Stimulated activated naive B cell treated with anti-CD40 and anti-IgM and Interleukin-4, amounts not matched to agents 10 μg/mL and 1 μg/mL and 100 μg/mL, for 72 hours (primary cell): ENCODE data around the gene NAV2.

ENCODE experiments used
- ATAC-seq, 2 donors: fragments of 150-1000 bp; cut with Tn5 transposase; replicated peaks; 2 replicates each; pipeline ENCODE4 v1.10.0; 2021; ENCODE audit warnings: moderate library complexity in 1 of 2
- DNase-seq: peaks from one replicate; pipeline ENCODE4 v3.0.0; 2021
- H3K27ac Mint-ChIP-seq: one replicate; pipeline ENCODE4 v1.8.0; 2022; ENCODE audit warnings: mild to moderate bottlenecking, mixed read lengths
- H3K27me3 Mint-ChIP-seq, 2 donors: one replicate each; pipeline ENCODE4 v1.8.0; 2022; ENCODE audit warnings: mixed read lengths in 2 of 2
- H3K36me3 Mint-ChIP-seq, 2 donors: one replicate each; pipeline ENCODE4 v1.8.0; 2022; ENCODE audit warnings: mixed read lengths in 2 of 2, mild to moderate bottlenecking in 1 of 2
- H3K4me1 Mint-ChIP-seq, 2 donors: one replicate each; pipeline ENCODE4 v1.8.0; 2022; ENCODE audit warnings: mixed read lengths in 2 of 2, mild to moderate bottlenecking in 1 of 2
- H3K4me3 Mint-ChIP-seq, 2 donors: one replicate each; pipeline ENCODE4 v1.8.0; 2022; ENCODE audit warnings: mild to moderate bottlenecking in 2 of 2, mixed read lengths in 2 of 2, moderate library complexity in 1 of 2
- H3K9me3 Mint-ChIP-seq, 2 donors: one replicate each; pipeline ENCODE4 v1.8.0; 2022; ENCODE audit warnings: mixed read lengths in 2 of 2, mild to moderate bottlenecking in 1 of 2

The NAV2 gene

GRCh38 chr11:20037396-20038153 is 324.9 kb downstream of the NAV2 start:
- Mint-ChIP-seq H3K9me3 (no peaks in the 10 kb centered on the region), H3K27me3 (peaks cover 3 to 13% of the 10 kb centered on the region in 2 donors), H3K36me3 (peaks cover 0 to 3% of the 10 kb centered on the region in 2 donors), H3K27ac (no peak overlapping the region), H3K4me3 (no peak overlapping the region), H3K4me1 (peaks cover 0 to 3% of the 10 kb centered on the region in 2 donors)
- DNase-seq = no peak
- peak; percentile 86 to 94 for ATAC-seq

GRCh38 chr11:20038412-20038811 is 325.8 kb downstream of the NAV2 start:
- H3K36me3 Mint-ChIP-seq = peaks cover 0 to 3% of the 10 kb centered on the region in 2 donors
- no peaks in the 10 kb centered on the region for H3K9me3 Mint-ChIP-seq
- no peak overlapping the region for H3K4me3 Mint-ChIP-seq
- DNase-seq = no peak
- no peak overlapping the region for H3K27ac Mint-ChIP-seq
- ATAC-seq = no peak
- peaks cover 3 to 9% of the 10 kb centered on the region in 2 donors for H3K27me3 Mint-ChIP-seq
- H3K4me1 Mint-ChIP-seq = peaks cover 0 to 3% of the 10 kb centered on the region in 2 donors

DNA sequence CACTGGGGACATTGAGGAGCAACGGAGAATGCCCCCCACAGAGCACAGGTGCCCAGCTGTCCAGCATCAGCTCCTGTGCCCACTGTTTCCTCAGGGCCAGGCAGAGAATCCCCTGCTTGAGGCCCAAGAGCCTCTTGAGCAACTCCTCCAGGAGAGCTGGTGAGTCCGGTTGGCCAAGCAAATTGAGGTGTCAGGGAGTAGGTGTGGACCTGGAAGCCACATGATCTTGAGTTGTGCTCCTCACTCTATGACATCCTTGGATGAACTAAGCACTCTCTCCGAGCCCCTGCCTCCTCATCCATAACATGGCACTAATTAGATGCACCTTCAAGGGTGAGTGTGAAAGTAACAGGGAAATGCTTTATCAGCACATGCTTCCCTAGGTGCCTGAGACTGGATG is 326.3 kb downstream of the NAV2 start:
- Mint-ChIP-seq H3K27ac (no peak overlapping the region), H3K36me3 (peaks cover 0 to 3% of the 10 kb centered on the region in 2 donors), H3K9me3 (no peaks in the 10 kb centered on the region), H3K27me3 (peaks cover 3 to 11% of the 10 kb centered on the region in 2 donors), H3K4me1 (peaks cover 0 to 3% of the 10 kb centered on the region in 2 donors), H3K4me3 (no peak overlapping the region)
- DNase-seq = no peak
- no peak for ATAC-seq

DNA sequence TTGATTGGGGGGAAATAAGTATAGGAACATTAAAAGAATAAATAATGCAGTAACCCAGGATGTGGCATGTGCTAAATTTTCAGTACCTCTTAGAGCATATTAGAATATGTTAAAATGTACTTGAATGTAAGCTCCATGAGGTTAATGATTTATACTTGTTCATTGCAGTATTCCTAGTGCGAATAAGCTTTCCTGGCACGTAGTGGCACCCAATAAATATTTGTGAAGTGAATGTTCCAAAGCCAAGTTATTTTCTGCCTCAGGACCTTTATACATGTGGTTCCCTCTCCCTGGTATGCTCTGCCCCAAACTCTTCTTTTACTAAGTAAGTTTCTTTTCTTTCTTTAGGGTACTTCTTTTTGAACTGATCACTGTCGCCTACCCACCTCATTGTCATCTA is 328.9 kb downstream of the NAV2 start:
- Mint-ChIP-seq H3K4me1 (peaks cover 6% of the 10 kb centered on the region in 2 donors), H3K4me3 (no peak overlapping the region), H3K27me3 (peaks cover 0 to 6% of the 10 kb centered on the region in 2 donors), H3K27ac (no peak overlapping the region), H3K9me3 (no peaks in the 10 kb centered on the region), H3K36me3 (peaks cover 0 to 3% of the 10 kb centered on the region in 2 donors)
- ATAC-seq = no peak
- DNase-seq = no peak

DNA sequence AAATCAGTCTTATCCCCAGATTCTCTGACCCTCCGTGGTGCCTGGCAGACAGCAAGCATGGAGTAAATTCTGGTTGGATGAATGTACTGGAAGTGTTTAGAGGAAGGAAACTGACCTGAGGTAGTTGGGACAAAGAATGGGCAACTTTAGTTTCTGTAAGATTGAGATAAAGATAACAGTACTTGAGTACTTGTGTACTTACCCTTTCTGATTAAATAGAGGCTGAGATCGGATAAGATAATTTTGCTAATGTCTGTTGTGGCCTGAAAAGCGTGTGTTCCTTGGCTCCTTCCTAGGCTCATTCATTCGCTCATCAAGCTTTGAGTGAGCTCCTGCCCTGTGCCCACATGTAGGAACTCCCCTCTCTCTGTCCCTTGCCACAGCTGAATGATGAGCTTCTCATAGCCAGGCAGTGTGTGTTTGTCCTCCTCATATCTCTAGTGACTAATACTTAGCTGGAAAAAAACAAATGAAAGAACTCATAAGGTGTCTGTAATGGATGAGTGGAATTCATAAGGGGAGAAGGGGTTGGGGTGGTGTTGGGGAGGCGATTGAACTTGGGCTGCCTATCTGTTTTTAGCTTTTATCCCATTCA is 329.5 kb downstream of the NAV2 start:
- DNase-seq = no peak
- peak in 1 of 2 donors; percentile 25 for ATAC-seq
- Mint-ChIP-seq H3K9me3 (no peaks in the 10 kb centered on the region), H3K27ac (no peak overlapping the region), H3K27me3 (peaks cover 0 to 6% of the 10 kb centered on the region in 2 donors), H3K4me1 (peaks cover 4 to 10% of the 10 kb centered on the region in 2 donors), H3K36me3 (no peaks in the 10 kb centered on the region), H3K4me3 (no peak overlapping the region)

DNA sequence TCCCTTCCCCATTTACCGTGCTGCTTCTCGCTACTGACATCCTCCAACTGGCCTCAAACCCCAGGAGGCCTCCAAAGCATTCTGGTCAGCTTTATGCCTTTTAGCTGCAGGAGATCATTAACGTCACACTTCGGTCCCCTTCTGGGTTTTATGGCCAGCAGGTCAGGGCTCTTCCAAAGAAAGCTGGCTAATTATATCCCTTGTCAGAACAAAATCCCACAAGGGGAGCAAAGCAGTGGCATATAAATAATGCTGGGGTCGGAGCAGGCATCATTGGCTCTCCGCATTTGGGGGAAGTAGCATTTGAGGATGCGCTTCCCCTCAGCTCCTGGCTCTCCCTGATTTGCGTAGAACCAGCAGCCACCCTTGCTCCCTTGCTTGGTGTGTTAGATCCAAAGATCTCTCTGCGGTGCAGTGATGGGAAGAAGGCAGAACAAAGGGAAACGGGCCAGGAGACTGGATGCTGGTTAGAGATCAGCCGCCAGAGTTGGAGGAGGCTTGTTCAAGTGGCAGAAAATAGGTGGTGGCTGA is 330.2 kb downstream of the NAV2 start:
- ATAC-seq (no peak), DNase-seq (no peak)
- no peaks in the 10 kb centered on the region for H3K9me3 Mint-ChIP-seq
- peaks cover 0 to 6% of the 10 kb centered on the region in 2 donors for H3K27me3 Mint-ChIP-seq
- no peak overlapping the region for H3K4me3 Mint-ChIP-seq
- H3K36me3 Mint-ChIP-seq = no peaks in the 10 kb centered on the region
- H3K27ac Mint-ChIP-seq = no peak overlapping the region
- peaks cover 2 to 15% of the 10 kb centered on the region in 2 donors for H3K4me1 Mint-ChIP-seq

GRCh38 chr11:20043992-20044391 is 331.4 kb downstream of the NAV2 start:
- ATAC-seq = no peak
- Mint-ChIP-seq H3K27me3 (peaks cover 0 to 6% of the 10 kb centered on the region in 2 donors), H3K4me1 (peaks cover 2 to 22% of the 10 kb centered on the region in 2 donors)

GRCh38 chr11:20045098-20045688 is 332.6 kb downstream of the NAV2 start:
- no peak for ATAC-seq
- Mint-ChIP-seq H3K27ac (no peak overlapping the region), H3K9me3 (no peaks in the 10 kb centered on the region), H3K27me3 (peaks cover 0 to 6% of the 10 kb centered on the region in 2 donors), H3K4me1 (peaks cover 2 to 22% of the 10 kb centered on the region in 2 donors), H3K4me3 (no peak overlapping the region), H3K36me3 (peaks cover 0 to 5% of the 10 kb centered on the region in 2 donors)
- DNase-seq = no peak

More at GRCh38 chr11:20043992-20044391, 331.4 kb downstream of the NAV2 start:
- no peak for DNase-seq
- no peak overlapping the region for H3K4me3 Mint-ChIP-seq
- no peak overlapping the region for H3K27ac Mint-ChIP-seq
- no peaks in the 10 kb centered on the region for H3K9me3 Mint-ChIP-seq
- peaks cover 0 to 5% of the 10 kb centered on the region in 2 donors for H3K36me3 Mint-ChIP-seq

GRCh38 chr11:20046416-20046815 is 333.8 kb downstream of the NAV2 start:
- Mint-ChIP-seq H3K27me3 (peaks cover 0 to 6% of the 10 kb centered on the region in 2 donors), H3K4me1 (peaks cover 2 to 22% of the 10 kb centered on the region in 2 donors), H3K36me3 (peaks cover 0 to 5% of the 10 kb centered on the region in 2 donors), H3K27ac (no peak overlapping the region), H3K4me3 (no peak overlapping the region), H3K9me3 (no peaks in the 10 kb centered on the region)
- ATAC-seq (no peak), DNase-seq (no peak)

GRCh38 chr11:20047006-20047768 is 334.6 kb downstream of the NAV2 start:
- peaks cover 0 to 6% of the 10 kb centered on the region in 2 donors for H3K27me3 Mint-ChIP-seq
- no peak overlapping the region for H3K4me3 Mint-ChIP-seq
- no peak for ATAC-seq
- H3K27ac Mint-ChIP-seq = no peak overlapping the region
- peaks cover 2 to 22% of the 10 kb centered on the region in 2 donors for H3K4me1 Mint-ChIP-seq
- H3K36me3 Mint-ChIP-seq = peaks cover 0 to 5% of the 10 kb centered on the region in 2 donors
- DNase-seq = no peak
- H3K9me3 Mint-ChIP-seq = no peaks in the 10 kb centered on the region

- H3K4me3 Mint-ChIP-seq = no peak overlapping the region
- no peak for DNase-seq
- peaks cover 0 to 6% of the 10 kb centered on the region in 2 donors for H3K27me3 Mint-ChIP-seq
- H3K4me1 Mint-ChIP-seq = peaks cover 2 to 22% of the 10 kb centered on the region in 2 donors
- peaks cover 0 to 5% of the 10 kb centered on the region in 2 donors for H3K36me3 Mint-ChIP-seq
- no peak overlapping the region for H3K27ac Mint-ChIP-seq
- no peaks in the 10 kb centered on the region for H3K9me3 Mint-ChIP-seq
- ATAC-seq = no peak
Observed at GRCh38 chr11:20047769-20048154, 335.1 kb downstream of the NAV2 start.

- Mint-ChIP-seq H3K9me3 (no peaks in the 10 kb centered on the region), H3K4me3 (no peak overlapping the region), H3K36me3 (peaks cover 0 to 5% of the 10 kb centered on the region in 2 donors), H3K4me1 (peaks cover 2 to 22% of the 10 kb centered on the region in 2 donors), H3K27ac (no peak overlapping the region), H3K27me3 (peaks cover 0 to 3% of the 10 kb centered on the region in 2 donors)
- ATAC-seq = peak in 1 of 2 donors; percentile 31
- no peak for DNase-seq
Observed at GRCh38 chr11:20048246-20048645, 335.6 kb downstream of the NAV2 start.

GRCh38 chr11:20048707-20049106 is 336.1 kb downstream of the NAV2 start:
- Mint-ChIP-seq H3K4me3 (no peak overlapping the region), H3K4me1 (peaks cover 2 to 22% of the 10 kb centered on the region in 2 donors), H3K9me3 (no peaks in the 10 kb centered on the region), H3K36me3 (peaks cover 0 to 5% of the 10 kb centered on the region in 2 donors), H3K27ac (no peak overlapping the region), H3K27me3 (no peaks in the 10 kb centered on the region)
- ATAC-seq = no peak
- DNase-seq = no peak

GRCh38 chr11:20049231-20049630 is 336.6 kb downstream of the NAV2 start:
- no peak overlapping the region for H3K27ac Mint-ChIP-seq
- no peak overlapping the region for H3K4me3 Mint-ChIP-seq
- H3K4me1 Mint-ChIP-seq = peaks cover 2 to 22% of the 10 kb centered on the region in 2 donors
- DNase-seq (no peak), ATAC-seq (no peak)
- H3K36me3 Mint-ChIP-seq = peaks cover 0 to 5% of the 10 kb centered on the region in 2 donors
- no peaks in the 10 kb centered on the region for H3K9me3 Mint-ChIP-seq
- no peaks in the 10 kb centered on the region for H3K27me3 Mint-ChIP-seq
